Neutrophil (primary cell): ENCODE data around the gene EGLN1.

Experiments used
- H3K27ac ChIP-seq: fragments of 200-600 bp; sonication (generic); 2 replicates; pipeline ENCODE4 v1.5.1; 2016; ENCODE audit warnings: mild to moderate bottlenecking, moderate library complexity
- H3K27me3 ChIP-seq: fragments of 200-600 bp; sonication (generic); 2 replicates; pipeline ENCODE4 v1.6.0; 2016; ENCODE audit warnings: mild to moderate bottlenecking
- H3K36me3 ChIP-seq: fragments of 200-600 bp; sonication (generic); 2 replicates; pipeline ENCODE4 v1.5.1; 2017
- H3K4me1 ChIP-seq, 2 experiments: fragments of 200-600 bp in 1 of 2; sonication (generic) in 1 of 2; 1 replicate in 1 of 2; 2 replicates in 1 of 2; pipeline versions ENCODE4 v1.5.1 to v1.6.1; 2013 to 2016; ENCODE audit warnings: low read depth in 1 of 2, low read length in 1 of 2, mild to moderate bottlenecking in 1 of 2, moderate library complexity in 1 of 2; ENCODE audit not compliant: control insufficient read depth in 1 of 2, insufficient read depth in 1 of 2
- H3K4me3 ChIP-seq, 2 experiments: fragments of 200-600 bp in 1 of 2; sonication (generic) in 1 of 2; 1 replicate in 1 of 2; 2 replicates in 1 of 2; pipeline ENCODE4 v1.5.1; 2013 to 2016; ENCODE audit warnings: low read depth in 1 of 2, low read length in 1 of 2, mild to moderate bottlenecking in 1 of 2, moderate library complexity in 1 of 2
- H3K9me3 ChIP-seq: fragments of 200-600 bp; sonication (generic); 2 replicates; pipeline ENCODE4 v1.5.1; 2016
- TF ChIP-seq, protein P1 (sequence below): fragments of 200-600 bp; sonication (generic); IDR thresholded peaks from 2 replicates; pipeline ENCODE4 v1.5.1; 2016; ENCODE audit warnings: antibody characterized with exemption

The EGLN1 gene

DNA sequence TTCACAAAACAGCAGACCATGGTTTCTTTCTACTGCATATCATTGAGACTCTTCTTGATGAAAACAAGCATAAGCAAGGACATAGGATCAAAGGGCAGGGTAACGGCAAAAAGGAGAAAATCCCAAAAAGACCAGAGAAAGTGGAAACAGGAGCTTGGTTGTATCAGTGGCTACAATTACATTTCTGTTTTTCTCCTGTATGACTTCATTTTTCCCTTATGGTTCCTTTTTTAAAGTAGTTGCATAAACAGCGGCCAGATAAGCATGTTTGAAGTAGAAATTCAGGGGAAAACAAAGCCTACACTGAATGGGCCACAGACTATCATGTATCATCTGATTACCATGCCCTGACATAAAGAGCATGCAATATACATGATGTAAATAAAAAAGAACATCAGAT lies 4.6 kb downstream of the EGLN1 start:
- TF ChIP-seq, protein P1, sequence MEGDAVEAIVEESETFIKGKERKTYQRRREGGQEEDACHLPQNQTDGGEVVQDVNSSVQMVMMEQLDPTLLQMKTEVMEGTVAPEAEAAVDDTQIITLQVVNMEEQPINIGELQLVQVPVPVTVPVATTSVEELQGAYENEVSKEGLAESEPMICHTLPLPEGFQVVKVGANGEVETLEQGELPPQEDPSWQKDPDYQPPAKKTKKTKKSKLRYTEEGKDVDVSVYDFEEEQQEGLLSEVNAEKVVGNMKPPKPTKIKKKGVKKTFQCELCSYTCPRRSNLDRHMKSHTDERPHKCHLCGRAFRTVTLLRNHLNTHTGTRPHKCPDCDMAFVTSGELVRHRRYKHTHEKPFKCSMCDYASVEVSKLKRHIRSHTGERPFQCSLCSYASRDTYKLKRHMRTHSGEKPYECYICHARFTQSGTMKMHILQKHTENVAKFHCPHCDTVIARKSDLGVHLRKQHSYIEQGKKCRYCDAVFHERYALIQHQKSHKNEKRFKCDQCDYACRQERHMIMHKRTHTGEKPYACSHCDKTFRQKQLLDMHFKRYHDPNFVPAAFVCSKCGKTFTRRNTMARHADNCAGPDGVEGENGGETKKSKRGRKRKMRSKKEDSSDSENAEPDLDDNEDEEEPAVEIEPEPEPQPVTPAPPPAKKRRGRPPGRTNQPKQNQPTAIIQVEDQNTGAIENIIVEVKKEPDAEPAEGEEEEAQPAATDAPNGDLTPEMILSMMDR = no peak
- H3K4me1 ChIP-seq = peaks cover 44 to 66% of the 10 kb centered on the region in 2 experiments
- peaks cover 11% of the 10 kb centered on the region for H3K36me3 ChIP-seq
- H3K4me3 ChIP-seq = peak overlapping the region; percentile 78 to 83
- peak overlapping the region; percentile 92 for H3K27ac ChIP-seq
- H3K9me3 ChIP-seq = no peaks in the 10 kb centered on the region
- no peaks in the 10 kb centered on the region for H3K27me3 ChIP-seq

DNA sequence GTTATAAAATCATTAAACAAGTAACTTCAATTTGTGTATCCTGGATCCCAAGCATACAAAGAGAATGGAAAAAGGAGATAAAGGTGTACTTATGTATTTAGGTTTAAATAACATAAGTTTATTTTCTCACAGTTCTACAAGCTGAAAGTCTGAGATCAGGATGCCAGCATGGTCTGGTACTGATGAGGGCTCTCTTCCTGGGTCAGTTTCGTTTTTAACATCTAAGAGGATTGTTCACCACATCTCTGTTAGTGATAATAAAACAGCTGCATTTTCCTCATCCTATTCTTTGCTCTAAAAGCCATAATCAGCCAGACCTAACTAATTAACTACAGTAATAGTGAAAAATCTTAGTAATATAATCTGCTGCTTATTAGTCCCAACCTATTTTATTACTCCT lies 5.2 kb downstream of the EGLN1 start:
- TF ChIP-seq, protein P1 = no peak
- H3K27ac ChIP-seq = peak overlapping the region; percentile 92
- H3K27me3 ChIP-seq = no peaks in the 10 kb centered on the region
- no peaks in the 10 kb centered on the region for H3K9me3 ChIP-seq
- peak overlapping the region; percentile 78 to 83 for H3K4me3 ChIP-seq
- H3K36me3 ChIP-seq = peaks cover 11% of the 10 kb centered on the region
- H3K4me1 ChIP-seq = peaks cover 49 to 71% of the 10 kb centered on the region in 2 experiments

DNA sequence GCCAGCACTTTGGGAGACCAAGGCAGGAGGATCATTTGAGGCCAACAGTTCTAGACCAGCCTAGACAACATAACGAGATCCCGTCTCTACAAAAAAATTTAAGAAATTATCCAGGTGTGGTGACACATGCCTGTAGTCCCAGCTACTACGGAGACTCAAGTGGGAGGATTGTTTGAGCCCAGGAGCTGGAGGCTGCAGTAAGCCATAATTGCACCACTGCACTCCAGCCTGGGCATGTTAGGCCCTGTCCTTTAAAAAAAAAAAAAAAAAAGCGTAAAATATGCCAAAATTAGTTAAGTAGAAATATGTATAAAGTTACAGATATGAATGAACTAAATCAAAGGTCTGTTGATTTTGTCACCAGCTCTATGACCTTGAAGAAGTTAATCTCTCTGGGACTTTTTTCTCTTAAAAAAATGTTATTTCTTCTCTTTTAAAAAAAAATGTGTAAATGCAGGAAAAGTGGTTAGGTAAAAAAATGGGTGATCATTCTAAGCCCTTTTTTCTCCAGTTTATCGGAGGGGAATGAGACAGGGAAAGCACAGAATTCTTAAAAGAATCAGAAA lies 7.0 kb downstream of the EGLN1 start:
- Histone ChIP-seq H3K9me3 (no peaks in the 10 kb centered on the region), H3K27ac (peak overlapping the region; percentile 13), H3K27me3 (no peaks in the 10 kb centered on the region), H3K36me3 (peaks cover 13% of the 10 kb centered on the region), H3K4me1 (peaks cover 66 to 84% of the 10 kb centered on the region in 2 experiments), H3K4me3 (no peak overlapping the region)
- TF ChIP-seq, protein P1 = no peak

DNA sequence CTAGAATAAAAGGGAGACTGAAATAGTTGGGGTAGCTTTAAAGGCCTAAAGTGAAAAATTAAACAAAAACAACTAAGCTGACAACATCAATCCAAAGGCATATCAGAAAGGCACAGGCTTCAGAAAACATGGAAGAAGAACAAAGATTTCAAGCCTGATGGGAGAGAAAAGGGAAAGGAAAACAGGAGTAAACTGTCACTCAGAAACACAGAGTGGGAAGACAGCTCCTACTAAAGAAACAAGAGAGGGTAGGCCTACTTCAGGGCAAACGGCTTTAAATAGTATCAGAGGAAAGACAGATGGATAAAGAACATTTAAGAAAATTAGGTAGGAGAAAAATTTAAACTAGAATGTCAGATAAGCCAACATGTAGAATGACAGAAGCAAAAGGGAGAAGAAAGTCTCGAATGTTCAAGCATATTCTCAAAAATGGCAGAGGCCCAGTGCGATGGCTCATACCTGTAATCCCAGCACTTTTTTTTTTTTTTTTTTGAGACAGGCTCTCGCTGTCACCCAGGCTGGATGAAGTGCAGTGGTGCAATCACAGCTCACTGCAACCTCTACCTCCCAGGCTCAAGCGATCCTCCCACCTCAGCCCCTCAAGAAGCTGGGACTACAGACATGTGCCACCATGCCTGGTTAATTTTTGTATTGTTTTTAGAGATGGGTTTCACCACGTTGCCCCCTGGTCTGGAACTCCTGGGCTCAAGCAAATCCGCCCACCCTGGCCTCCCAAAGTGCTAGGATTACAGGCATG lies 7.6 kb downstream of the EGLN1 start:
- Histone ChIP-seq H3K27ac (peak overlapping the region; percentile 57), H3K9me3 (no peaks in the 10 kb centered on the region), H3K4me3 (no peak overlapping the region), H3K27me3 (no peaks in the 10 kb centered on the region), H3K36me3 (peaks cover 18% of the 10 kb centered on the region), H3K4me1 (peaks cover 72 to 87% of the 10 kb centered on the region in 2 experiments)
- TF ChIP-seq, protein P1 = no peak

DNA sequence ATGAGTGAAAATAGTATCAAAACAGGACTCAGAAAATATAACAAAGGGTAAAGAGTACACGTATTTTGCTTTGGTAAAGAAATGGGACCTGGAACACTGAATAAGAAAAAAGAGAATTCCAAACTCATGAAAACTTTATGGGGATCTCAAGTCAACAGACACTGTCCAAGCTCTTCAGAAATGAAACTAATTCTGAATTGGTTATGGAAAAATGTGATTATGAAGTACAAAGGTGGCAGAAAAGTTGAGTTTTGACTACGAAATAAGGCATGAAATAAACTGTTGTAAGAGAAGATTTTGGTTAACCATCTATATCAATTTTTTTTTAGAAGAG lies 8.4 kb downstream of the EGLN1 start:
- Histone ChIP-seq H3K4me1 (peaks cover 75 to 86% of the 10 kb centered on the region in 2 experiments), H3K36me3 (peaks cover 20% of the 10 kb centered on the region), H3K9me3 (no peaks in the 10 kb centered on the region), H3K4me3 (no peak overlapping the region), H3K27me3 (no peaks in the 10 kb centered on the region), H3K27ac (peak overlapping the region; percentile 57)
- TF ChIP-seq, protein P1 = no peak
